Measurements from ENCODE around the gene MED27.

The MED27 gene

DNA sequence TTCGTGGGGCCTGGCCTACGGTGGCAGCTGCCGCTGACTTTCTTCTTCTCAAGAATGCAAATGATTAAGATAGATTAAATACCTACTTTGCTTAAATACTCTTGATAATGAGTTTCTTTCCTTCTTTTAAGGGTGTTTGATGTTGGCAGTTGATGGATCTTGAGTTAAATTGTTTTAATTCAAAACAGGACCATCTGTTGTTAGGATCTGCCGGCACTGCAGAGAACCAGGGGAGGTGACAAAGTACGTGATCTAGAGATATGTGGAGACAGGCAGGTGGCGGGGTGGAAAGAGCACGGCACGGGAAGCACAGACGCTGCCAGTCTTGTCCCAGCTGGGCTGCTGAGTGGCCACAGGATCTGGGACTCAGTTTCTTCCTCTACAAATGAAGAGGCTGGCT, 37.9 kb downstream of the MED27 start:
- DNase-seq (ENCODE audit: low spot score) = no peak

DNA sequence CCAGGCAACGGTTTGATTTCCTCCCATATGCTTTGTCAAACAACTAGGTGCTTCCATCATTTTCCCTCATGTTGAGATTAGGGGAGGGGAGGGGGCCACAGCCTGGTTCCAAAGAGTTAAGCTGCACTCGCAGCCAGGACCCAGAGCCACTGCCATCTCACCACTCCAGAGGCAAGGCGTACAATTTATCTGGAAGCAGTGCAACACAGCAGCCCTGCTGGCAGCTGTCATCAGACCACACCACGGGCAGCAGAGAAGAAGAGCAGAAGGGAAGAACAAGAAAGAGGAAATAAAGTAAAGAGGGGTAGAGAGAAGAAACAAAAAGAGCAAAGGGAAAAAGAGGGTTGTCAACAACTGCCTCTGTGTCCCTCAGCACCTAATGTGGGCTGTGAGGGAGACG, 38.9 kb downstream of the MED27 start:
- no peak for DNase-seq (ENCODE audit: low spot score)

DNA sequence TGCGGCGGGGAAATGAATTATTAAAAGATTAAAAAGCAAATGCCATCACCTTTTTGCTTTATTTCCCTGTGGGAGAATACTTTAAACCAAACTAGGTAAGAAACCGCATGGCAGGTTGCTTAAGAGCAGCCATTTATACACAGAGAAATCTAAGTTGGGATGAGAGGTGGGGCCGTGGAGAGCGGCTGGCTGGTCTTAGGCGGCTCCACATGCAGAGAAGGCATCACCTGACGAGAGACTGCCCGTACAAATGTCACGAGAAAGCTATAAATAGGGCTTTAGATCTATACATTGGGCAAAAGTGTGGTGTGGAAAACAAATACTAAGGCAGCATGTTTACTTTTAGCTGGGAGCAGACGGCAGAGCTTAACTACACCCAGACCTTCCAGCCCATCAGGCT, 39.4 kb downstream of the MED27 start:
- no peak for DNase-seq (ENCODE audit: low spot score)

DNA sequence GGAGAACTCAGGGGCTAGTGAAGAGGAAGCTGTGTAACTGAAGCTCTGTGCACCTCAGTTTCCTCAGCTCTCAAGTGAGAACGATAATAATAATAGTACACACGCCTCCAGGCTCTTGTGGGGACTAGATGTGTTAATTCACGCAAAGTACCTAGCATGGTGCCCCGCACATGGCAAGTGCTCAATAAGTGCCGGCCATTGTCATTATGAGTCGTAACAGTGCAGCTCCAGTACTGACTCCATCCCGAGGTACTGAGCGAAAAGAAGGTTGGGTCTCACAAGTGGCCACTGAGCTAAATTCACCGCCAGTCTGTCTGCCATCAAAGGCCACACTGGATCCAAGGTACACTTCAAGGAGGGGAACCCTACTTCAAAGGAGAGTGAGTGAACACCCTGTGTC, 40.4 kb downstream of the MED27 start:
- no peak for DNase-seq (ENCODE audit: low spot score)

DNA sequence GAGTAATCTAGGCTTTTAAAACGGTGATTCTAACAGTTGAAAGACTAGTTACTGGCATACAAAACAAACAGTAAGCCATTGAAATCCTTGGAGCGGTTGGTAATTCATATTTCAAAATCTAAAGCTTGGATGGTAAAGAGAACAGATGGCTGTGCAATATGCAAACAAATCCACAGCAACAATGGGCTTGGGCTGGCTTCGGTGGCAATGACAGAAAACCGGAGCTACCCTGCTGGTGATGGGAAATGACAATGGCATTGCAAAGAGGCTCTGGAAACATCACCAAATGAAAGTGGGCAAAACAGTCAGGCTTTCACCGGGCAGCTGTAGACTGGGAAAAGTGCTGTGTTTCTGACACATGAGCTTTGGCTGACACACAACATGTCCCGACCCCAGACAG, 42.2 kb downstream of the MED27 start:
- DNase-seq (ENCODE audit: low spot score) = no peak

DNA sequence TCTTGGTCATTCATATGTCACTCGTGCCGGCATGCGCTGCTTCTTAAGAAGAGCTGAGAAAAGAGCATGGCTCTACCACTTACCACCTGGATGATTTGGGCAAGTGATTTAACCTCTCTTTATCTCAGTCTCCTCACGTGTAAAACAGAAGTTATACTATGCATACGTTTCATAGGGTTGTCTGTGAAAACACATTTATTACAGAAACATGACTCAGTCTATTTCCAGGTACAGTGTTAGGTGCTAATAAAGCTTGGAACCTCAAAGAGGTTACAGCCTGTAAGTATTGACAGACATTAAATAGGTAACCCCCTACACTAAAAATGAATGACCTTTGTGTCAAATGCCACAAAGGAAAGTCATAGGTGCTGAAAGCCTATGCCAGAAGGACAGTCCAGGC, 43.1 kb downstream of the MED27 start:
- no peak for DNase-seq (ENCODE audit: low spot score)

DNA sequence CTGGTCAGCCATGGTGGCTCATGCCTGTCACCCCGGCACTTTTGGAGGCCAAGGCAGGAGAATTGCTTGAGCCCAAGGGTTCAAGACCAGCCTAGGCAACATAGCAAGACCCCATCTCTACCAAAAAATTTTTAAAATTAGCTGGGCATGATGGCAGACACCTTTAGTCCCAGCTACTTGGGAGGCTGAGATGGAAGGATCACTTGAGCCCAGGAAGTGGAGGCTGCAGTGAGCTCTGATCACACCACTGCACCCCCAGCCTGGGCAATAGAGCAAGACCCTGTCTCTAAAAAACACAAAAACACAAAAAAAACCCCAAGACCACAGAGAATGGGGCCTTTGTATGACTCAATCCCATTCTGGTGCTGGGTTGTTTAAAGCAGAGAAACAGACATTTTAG, 44.0 kb downstream of the MED27 start:
- DNase-seq (ENCODE audit: low spot score) = no peak

DNA sequence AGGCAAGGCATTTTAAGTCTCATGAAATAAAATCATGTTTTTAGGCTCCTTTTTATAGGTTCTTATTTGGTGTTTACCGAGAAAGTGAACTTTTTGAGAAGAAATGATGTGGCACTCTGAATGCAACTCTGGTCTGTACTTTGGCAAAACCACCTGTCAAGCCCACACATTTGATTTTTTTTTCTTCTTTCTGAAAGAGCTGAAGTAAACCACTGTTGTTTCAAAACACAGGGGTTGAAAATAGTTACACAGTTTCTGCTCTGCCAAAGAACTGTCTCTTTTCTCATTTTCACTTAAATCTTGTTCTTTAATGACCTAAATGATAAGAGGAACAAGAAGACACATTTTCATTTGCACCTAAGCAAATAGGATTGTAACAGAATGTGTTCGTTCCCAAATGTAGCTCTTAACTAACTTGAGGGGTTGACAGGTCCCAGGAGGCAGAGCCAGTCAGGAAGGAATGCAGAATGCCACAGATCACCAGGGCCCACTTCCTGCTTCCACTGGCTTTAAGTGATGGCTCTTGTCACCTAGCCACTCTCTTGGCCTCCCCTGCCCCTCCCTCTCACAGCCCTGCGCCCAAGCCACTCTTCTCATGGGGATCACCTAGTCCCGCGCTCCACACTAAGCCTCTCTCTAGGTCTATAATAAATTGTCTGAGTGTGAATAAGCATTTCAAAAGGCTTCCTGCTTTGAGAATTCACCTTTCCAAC, 47.3 kb downstream of the MED27 start:
- DNase-seq (ENCODE audit: low spot score) = no peak

DNA sequence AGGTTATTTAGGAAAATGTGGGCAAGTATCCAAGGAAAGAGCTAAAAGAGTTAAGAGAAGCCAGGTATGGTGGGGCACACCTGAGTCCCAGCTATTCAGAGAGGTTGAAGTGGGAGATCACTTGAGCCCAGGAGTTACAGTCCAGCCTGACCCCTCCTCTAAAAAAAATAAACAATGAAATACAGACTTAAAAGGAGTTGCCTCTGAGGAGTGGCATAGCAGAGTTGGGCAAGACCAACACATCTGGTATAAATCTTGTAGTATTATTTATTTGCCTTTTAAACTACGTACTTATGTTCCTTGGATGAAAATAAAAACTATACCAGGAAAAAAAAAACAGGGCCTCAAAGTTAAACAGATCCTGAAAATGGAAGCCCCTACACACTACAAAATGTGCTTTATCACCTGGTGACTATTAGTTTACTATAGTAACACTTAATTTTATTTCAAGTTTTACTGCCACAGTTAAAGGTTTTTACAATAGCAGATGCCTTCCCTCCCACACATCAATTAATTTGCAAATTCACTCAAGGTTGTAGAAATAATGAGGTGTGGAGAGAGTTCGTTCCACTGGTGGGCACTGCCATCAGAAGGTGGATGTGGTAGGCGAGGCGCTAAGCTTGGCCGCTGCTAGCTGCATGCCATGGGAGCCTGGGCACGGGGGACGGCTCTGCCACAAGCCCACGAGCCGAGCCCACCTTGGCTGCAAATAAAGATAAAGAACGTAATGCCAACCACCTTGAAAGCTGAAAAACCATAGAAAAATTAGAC, 48.0 kb downstream of the MED27 start:
- no peak for DNase-seq (ENCODE audit: low spot score)

DNA sequence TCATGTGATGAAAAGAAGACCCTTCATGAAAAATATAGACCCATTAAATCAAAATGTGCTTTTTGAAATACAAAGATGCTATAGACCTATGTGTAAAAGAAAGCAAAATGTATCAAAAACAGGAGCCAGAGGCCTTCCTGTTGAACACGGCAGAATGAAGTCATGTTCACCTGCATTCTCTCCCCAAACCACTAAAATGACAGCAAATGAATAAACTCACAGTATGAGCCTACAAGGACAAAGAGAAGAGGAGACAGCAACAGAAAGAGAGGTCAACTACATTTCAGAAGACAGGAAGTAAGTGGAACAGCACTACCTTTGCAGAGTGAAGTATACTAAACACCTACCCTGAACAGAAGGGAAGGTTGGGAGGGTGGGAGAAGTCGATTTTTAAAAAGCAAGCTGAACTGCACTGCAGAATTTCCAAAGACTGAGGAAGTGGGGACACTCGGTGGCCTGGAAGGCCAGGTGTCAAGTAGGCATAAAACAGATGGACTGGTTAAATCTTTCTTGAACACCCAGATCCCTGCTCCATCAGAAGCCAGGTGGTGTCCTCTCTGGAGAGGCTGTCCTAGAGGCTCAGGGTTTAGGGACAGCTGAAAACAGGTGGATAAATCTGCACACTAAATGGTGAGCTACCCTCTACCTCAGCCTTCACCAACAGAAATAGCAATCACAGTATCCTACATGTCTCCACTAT, 48.9 kb downstream of the MED27 start:
- DNase-seq (ENCODE audit: low spot score) = no peak

DNA sequence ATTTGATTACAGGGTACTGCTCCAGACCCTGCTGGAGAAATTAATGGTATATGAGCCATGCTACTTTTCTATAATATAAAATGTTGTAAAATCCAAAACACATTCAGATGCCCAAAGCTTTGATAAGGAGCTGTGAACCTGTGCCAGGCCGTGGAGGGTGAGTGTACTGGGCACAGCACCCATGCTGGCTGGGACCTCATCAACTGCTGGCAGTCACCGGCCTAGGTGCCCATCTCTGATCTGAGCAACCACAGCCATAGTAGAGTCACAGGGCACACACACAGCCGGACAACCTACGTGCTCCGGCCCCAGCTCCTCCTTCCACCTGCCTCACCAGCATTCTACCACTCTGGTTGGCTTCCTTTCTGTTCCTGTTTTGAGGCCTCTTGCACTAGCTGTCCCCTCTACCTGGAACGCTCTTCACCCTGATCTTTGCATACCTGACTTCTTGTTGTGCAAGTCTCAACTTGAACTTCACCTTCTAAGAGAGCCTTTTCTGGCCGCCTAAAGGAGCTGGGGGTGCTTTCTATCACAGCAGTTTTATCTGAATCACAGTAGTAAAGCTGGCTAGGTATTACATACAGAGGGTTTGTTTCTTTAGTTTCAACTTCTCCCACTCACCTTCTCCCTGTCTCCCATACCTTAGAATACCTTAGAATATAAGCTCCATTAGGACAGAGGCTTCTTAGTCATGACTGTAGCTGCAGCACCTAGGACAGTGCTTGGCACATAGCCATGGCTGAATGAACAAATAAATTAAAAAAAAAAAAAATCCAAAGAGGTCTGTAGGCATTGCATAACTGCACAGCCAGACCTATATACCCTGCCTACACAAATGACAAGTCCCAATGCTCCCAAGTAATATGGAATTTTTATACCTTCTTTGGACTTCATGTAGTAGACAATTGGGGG, 51.7 kb downstream of the MED27 start:
- DNase-seq (ENCODE audit: low spot score) = no peak

DNA sequence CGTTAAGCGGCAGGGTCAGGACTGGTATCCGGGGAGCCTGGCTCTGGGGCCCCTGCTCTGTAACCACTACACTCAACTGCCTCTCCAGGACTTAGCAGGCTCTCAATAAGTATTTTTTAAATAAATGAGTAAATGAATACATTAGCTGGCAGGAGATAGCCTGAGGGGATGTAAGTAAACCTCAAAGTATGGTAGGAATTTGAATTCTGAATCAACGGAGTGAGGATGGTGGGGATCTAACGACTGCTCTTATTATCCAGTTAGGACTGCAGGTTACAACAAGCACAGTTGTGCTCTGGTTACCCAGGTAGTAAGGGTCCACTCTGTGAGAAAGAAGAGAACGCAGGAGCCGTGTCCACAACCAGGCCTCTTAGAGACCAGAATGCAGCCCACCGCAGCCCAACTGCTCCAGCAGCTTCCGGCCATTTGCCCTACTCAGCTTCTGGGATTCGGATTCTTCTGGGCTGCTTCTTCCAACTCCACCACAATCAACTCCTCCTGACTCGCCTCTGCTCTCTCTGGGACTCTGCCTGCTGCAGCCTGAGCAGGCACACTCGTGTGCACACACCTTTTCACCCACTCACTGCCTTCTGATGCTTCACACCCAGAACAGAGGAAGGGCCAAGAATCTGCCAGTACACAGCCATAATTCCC, 52.6 kb downstream of the MED27 start:
- peak; percentile 89 for DNase-seq (ENCODE audit: low spot score)

DNA sequence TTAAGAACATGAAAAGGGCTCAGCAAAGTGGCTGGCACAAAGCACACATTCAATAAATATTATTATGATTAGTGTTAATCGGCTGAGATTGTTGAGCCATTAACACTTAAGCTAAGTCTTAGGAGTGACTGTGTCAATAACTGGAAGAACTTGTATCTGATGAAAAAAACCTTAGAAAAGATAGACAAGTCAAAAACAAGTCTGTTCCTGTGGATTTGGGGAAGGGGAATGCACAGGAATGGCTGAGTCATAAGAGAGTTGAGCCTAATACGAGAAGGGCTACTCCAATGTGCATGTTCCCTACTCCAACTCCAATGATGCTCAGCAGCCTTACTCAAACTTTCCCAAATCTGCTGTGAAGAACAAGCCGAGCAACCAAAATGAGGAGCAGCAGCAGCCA, 53.9 kb downstream of the MED27 start:
- DNase-seq (ENCODE audit: low spot score) = no peak

DNA sequence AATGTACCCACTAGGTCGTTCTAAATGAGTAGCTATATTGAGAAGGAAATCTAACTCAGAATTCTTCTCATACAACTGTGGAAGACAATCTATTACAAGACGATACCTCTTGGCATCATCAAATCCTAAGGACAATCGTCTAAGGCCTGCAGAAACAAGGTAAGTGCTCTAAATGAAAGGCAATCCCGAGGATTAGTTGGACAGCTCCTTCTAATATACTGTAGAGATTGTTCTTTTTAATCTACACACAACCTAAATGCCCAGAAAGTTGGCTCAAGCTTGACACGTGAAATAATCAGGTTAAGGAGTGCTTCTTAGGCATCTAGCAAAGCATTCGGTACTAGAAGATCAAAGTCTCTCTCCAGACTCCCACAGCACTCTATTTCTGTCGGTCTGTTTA, 55.1 kb downstream of the MED27 start:
- DNase-seq (ENCODE audit: low spot score) = no peak

DNA sequence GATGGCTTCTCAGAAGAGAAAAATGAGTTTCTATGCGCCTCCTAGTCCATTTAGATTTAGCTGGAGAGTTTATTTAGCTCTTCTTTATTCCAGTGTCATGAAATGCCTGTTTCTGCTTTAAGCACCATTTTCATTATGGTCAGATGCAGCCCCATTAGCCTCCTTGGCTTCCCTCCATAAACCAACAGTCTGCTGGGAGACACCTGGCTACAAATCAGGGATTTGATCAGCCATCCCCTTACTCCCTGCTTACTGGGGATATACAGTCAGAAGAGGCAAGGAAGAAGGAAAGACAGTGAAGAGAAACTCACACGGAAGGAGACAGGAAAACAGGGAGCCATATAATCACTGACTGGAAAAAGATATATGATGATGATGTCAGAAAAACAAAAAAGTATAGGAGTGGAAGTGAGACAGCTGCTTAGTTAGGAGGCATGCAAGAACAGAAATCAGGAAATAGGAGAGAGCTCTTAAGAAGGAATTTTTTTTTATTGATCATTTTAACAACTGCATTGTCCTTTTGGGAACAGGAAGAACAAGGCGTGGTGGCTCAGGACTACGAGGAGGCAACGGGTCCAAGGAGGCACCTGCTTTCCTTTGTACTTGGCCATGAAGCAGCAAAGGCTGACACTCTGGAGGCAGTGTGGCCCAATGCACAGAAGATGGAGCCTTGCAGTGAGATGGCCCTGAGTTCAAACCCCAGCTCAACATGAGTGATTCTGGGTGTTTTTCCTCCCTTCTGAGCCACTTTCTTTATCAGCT, 56.1 kb downstream of the MED27 start:
- no peak for DNase-seq (ENCODE audit: low spot score)

DNA sequence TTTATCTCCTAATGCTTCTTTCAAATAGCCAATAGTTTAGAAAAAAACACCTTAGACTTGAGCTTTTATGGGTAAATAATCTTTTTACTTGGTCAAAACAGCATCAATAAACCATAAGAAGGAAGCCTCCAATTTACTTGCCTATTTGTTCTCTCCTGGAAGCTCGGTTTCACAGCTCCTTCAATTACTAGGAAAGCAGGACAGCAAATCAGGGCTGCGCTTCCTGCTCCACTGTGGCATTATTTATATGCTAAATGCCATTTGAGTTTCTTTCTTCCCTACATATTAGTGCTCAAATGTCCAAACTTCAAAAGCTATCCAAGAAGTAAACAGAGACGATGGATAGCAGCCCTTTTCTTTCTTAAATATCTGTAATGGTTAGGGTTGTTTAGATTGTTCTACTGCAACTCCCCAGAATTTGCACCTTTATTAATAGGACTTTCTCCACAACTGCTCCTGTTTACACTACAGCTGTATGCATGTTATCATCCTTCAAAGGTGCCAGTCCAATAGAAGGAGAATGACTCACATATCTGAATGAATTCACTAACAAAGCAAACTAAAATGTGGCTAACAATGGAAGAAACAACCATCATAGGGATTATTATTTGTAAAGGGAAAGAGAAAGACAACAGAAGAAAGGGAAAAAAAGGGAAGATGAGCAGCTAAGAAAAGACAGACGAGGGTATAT, 58.7 kb downstream of the MED27 start:
- no peak for DNase-seq (ENCODE audit: low spot score)

DNA sequence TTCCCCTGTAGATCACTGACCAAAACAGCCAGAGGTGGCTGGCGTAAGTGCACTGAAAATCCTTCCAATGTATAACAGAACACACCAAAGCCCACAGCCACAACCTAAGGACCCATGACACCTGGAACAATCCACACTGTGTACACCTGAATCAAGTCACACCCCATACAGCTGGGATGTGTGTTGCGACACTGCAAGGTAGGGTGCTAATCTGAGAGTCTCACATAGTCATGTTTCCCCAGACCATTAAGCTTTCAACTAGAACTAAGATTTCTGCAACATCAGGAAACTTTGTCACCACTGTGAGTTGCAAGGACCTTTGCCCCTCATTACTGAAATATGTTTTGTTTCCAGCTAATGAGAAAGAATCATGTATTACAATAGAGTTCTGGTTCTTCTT, 59.4 kb downstream of the MED27 start:
- DNase-seq (ENCODE audit: low spot score) = no peak

DNA sequence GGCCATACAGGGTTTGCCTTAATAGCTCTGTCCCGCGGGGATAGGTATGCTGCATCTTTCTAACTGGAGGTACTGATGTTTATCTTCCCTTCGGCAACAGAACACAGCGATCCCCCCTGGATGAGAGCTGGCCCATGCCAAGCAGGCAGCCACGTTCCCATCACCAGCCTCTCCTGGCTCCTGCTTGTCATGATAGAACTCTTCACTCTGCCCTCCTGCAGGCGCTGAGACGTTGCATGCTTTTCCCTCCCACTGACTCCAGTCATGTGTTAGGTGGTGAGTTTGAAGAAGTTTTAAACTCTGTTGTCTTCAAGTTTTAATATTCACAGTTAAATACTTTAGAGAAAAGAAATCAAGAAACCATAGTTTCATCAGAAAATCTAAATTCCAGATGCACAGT, 60.0 kb downstream of the MED27 start:
- DNase-seq (ENCODE audit: low spot score) = no peak

DNA sequence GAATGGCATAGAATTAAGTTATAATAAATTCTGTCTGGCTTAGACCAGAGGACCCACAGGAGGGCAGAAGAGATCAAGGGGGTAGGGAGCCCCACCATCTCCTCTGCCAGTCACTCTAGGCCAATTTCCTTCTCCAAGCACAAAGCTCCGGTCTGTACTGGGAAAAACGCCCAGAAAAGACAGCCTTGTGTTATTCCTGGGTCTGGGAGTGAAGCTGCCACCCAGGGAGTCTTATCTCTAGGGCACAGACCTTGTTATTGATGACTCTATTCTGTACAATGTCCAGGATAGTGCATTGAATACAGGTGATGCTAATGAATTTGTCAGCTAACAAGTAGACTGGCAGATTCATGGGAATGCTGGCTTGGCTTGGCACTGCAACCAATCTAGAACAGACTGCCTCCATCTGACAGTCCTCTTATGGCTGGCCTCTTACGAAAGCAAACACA, 60.7 kb downstream of the MED27 start:
- no peak for DNase-seq (ENCODE audit: low spot score)

DNA sequence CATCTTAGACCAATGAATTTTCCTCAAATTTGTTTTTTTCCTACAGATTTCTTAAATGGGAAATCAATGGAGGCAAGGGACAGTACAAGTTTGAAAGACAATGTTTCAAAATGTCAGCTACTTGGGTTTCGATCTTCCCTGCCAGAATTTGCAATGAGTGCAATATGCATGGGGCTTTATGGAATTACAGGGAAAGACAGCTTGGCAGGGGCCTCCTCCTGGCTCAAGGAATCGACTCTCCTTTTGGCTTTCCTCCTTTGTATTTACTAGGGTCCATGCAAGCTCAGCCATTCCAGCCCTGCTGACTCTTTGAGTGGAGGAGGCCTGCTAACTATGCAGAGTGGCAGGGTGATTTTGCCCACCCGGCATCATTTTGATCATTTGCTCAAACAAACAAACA, 63.2 kb downstream of the MED27 start:
- DNase-seq (ENCODE audit: low spot score) = no peak
